ENCODE data around the gene CALU. TPM values are rescaled to one million over a fixed set of nuclear protein-coding genes. Genes with fewer than 3 reads are reported as not detected.

CALU gene
- total RNA-seq, 1 donor from 2014 or later, result 63.6 TPM

DNA sequence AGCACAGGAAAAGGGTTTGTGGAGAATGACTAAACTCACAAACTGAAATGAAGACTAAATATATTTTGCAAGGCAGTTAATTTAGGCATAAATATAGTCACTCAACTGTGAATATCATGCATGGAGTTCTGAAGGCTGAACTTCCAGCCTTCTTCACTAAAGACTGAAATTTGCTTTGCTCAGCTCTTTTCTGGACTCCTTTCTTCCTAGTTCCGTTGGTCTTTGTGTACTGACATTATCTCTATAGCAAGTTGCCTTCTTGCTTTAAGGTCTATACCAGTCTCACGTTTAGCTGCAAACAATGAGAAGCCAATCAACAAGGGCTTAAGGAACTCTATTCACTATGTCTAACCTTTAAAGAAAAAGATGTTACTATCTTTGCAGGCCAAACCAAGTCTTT is 44.4 kb upstream of the CALU start:
- Mint-ChIP-seq H3K36me3 (ENCODE audit: unreplicated experiment) (no peaks in the 10 kb centered on the region), H3K4me3 (ENCODE audit: unreplicated experiment) (no peak overlapping the region), H3K27me3 (ENCODE audit: unreplicated experiment) (peaks cover 10% of the 10 kb centered on the region), H3K9me3 (ENCODE audit: unreplicated experiment) (peaks cover 1% of the 10 kb centered on the region), H3K4me1 (ENCODE audit: low read depth, unreplicated experiment) (peaks cover 9% of the 10 kb centered on the region), H3K27ac (ENCODE audit: unreplicated experiment) (no peak overlapping the region)
- TF ChIP-seq, protein P1, sequence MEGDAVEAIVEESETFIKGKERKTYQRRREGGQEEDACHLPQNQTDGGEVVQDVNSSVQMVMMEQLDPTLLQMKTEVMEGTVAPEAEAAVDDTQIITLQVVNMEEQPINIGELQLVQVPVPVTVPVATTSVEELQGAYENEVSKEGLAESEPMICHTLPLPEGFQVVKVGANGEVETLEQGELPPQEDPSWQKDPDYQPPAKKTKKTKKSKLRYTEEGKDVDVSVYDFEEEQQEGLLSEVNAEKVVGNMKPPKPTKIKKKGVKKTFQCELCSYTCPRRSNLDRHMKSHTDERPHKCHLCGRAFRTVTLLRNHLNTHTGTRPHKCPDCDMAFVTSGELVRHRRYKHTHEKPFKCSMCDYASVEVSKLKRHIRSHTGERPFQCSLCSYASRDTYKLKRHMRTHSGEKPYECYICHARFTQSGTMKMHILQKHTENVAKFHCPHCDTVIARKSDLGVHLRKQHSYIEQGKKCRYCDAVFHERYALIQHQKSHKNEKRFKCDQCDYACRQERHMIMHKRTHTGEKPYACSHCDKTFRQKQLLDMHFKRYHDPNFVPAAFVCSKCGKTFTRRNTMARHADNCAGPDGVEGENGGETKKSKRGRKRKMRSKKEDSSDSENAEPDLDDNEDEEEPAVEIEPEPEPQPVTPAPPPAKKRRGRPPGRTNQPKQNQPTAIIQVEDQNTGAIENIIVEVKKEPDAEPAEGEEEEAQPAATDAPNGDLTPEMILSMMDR (IDR thresholded peaks at IDR 0.05; ENCODE audit: partially characterized antibody, unreplicated experiment), result no peak
- no peak for DNase-seq

DNA sequence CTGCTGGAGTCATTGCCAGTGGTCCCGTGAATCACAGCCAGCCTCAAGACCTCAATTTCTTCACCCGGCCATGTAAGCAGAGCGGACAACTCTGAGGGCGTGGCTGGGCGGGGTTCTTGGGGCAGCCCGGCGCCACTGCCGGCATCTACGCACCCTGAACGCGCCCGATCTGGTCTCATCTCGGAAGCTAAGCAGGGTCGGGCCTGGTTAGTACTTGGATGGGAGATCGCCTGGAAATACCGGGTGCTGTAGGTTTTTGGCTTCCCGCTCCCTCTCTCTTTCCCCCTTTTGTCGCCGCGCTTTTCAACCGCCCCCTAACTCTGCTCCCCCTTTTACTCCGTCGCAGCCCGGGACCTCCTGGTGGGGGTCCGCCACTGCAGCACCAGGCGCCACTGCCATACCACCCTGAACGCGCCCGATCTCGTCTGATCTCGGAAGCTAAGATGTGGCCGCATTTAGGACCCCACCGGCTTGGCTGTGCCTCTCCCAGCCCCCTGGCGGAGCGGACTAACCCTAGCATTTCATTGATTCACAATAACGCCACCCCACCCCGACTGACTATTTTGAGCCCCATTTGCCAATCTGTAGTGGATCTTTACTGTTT is 41.8 kb upstream of the CALU start:
- Mint-ChIP-seq H3K4me1 (ENCODE audit: low read depth, unreplicated experiment) (peaks cover 4% of the 10 kb centered on the region), H3K4me3 (ENCODE audit: unreplicated experiment) (peak overlapping the region; percentile 97), H3K36me3 (ENCODE audit: unreplicated experiment) (no peaks in the 10 kb centered on the region), H3K9me3 (ENCODE audit: unreplicated experiment) (peaks cover 1% of the 10 kb centered on the region), H3K27ac (ENCODE audit: unreplicated experiment) (peak overlapping the region; percentile 59), H3K27me3 (ENCODE audit: unreplicated experiment) (peaks cover 10% of the 10 kb centered on the region)
- TF ChIP-seq, protein P1 (IDR thresholded peaks at IDR 0.05; ENCODE audit: partially characterized antibody, unreplicated experiment), result peak; percentile 56
- DNase-seq, result peak; percentile 70

DNA sequence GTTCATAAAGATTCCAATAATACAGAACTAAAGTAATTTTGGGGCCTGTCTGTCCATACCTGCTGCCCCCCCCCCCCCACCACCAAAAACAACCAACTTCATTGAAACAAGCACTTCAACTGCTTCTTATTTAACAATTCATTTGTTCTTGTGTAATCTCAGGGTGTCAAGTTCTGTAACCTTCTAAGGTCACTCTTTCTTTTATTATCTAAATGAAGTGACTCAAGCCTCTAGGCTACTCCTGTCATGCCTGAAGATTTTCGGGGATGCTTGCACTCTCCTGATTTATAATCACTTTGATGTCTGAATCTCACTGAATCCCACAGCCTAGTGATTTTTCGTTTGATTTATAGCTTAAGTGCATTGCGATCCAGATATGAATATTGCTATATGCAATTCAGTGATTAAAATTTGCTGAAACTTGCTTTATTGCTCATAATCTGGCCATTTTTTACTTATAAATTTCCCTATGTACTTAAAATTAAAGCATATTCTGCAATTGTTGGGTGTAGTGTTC is 39.9 kb upstream of the CALU start:
- peaks cover 1% of the 10 kb centered on the region for H3K9me3 Mint-ChIP-seq (ENCODE audit: unreplicated experiment)
- no peak overlapping the region for H3K27ac Mint-ChIP-seq (ENCODE audit: unreplicated experiment)
- peaks cover 10% of the 10 kb centered on the region for H3K27me3 Mint-ChIP-seq (ENCODE audit: unreplicated experiment)
- TF ChIP-seq, protein P1 (IDR thresholded peaks at IDR 0.05; ENCODE audit: partially characterized antibody, unreplicated experiment), result no peak
- H3K4me1 Mint-ChIP-seq (ENCODE audit: low read depth, unreplicated experiment), result peaks cover 2% of the 10 kb centered on the region
- DNase-seq, result no peak
- no peak overlapping the region for H3K4me3 Mint-ChIP-seq (ENCODE audit: unreplicated experiment)
- no peaks in the 10 kb centered on the region for H3K36me3 Mint-ChIP-seq (ENCODE audit: unreplicated experiment)

DNA sequence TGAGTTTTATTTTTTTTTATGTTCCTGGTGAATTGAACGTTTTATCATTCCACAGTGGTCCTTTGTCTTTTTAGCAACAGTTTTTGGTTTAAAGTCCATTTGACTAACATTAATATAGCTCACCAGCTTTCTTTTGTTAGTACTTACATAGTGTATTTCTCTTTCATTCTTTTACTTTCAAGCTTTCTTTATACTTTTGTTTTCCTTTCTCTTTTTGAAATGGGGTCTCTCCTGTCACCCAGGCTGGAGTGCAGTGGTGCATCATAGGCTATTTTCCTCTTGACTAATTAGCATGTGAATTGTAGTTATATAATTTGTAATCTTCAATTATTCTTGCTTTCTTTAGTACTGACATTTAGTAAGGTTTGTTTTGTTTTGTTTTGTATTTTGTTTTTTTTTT is 39.3 kb upstream of the CALU start:
- peaks cover 1% of the 10 kb centered on the region for H3K9me3 Mint-ChIP-seq (ENCODE audit: unreplicated experiment)
- H3K36me3 Mint-ChIP-seq (ENCODE audit: unreplicated experiment), result no peaks in the 10 kb centered on the region
- no peak overlapping the region for H3K4me3 Mint-ChIP-seq (ENCODE audit: unreplicated experiment)
- peaks cover 2% of the 10 kb centered on the region for H3K4me1 Mint-ChIP-seq (ENCODE audit: low read depth, unreplicated experiment)
- no peak overlapping the region for H3K27ac Mint-ChIP-seq (ENCODE audit: unreplicated experiment)
- TF ChIP-seq, protein P1 (IDR thresholded peaks at IDR 0.05; ENCODE audit: partially characterized antibody, unreplicated experiment), result no peak
- H3K27me3 Mint-ChIP-seq (ENCODE audit: unreplicated experiment), result peaks cover 10% of the 10 kb centered on the region
- DNase-seq, result no peak

DNA sequence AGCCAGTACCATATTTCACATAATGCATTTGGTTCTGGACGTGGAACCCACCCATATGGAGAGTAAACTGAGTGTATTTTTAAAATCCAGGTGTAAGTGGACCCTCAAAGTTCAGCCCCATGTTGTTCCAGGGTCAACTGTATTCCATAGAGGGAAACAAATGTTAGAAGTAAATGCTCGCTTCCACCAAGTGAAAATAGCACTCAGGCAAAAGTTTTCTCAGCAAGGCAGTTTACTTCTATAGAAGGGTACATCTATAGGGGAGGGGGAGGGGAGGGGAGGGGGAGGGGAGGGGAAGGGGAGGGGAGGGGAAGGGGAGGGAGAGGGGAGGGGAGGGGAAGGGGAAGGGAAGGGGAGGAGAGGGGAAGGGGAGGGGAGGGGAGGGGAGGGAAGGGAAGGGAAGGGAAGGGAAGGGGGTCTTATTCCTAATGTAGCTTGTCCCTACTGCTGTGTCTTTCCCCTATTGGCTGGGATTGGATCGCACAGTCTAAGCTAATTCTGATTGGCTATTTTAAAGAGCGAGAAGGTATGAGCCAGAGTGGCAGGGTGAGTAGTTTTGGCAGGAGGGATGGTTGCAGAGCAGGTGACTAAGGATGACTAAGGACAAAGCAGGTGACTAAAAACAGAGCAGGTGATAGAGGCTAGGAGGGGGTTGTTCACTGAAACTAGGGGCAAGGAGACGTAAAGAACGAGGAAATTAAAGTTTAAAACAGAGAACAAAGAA is 37.9 kb upstream of the CALU start:
- Mint-ChIP-seq H3K36me3 (ENCODE audit: unreplicated experiment) (no peaks in the 10 kb centered on the region), H3K27ac (ENCODE audit: unreplicated experiment) (no peak overlapping the region), H3K27me3 (ENCODE audit: unreplicated experiment) (peaks cover 10% of the 10 kb centered on the region), H3K4me1 (ENCODE audit: low read depth, unreplicated experiment) (peaks cover 2% of the 10 kb centered on the region), H3K4me3 (ENCODE audit: unreplicated experiment) (no peak overlapping the region), H3K9me3 (ENCODE audit: unreplicated experiment) (no peaks in the 10 kb centered on the region)
- TF ChIP-seq, protein P1 (IDR thresholded peaks at IDR 0.05; ENCODE audit: partially characterized antibody, unreplicated experiment), result no peak
- DNase-seq, result no peak
